CD4-positive, alpha-beta memory T cell (primary cell): ENCODE measurements around the gene UFSP1. TPM values are rescaled to one million over a fixed set of nuclear protein-coding genes. Genes with fewer than 3 reads are reported as not detected.
A peak's percentile ranks its signal among the peaks of the same experiment; 100 is the strongest.

Experiments
- CTCF ChIA-PET: fragments of 350-600 bp; sonication (Branson Sonifier 250); formaldehyde crosslinking; loops from one replicate; lab custom pipeline; 2021; ENCODE audit warnings: inconsistent platforms; ENCODE audit not compliant: partially characterized antibody; lab: Charles Lee
- POLR2A ChIA-PET: fragments of 350-600 bp; sonication (Branson Sonifier 250); formaldehyde crosslinking; loops from one replicate; lab custom pipeline; 2021; ENCODE audit not compliant: partially characterized antibody; lab: Charles Lee
- DNase-seq, 5 donors: peaks; one replicate each; pipeline versions ENCODE4 v3.0.0 to v3.0.0-alpha.2; 2020 to 2022; ENCODE audit warnings: mixed read lengths in 1 of 5
- H3K27ac ChIP-seq: one replicate; pipeline ENCODE4 v1.7.0; 2013; ENCODE audit warnings: low read depth, low read length
- H3K27me3 ChIP-seq: 2 replicates; pipeline ENCODE4 v1.7.0; 2013; ENCODE audit warnings: mild to moderate bottlenecking, low read length, moderate library complexity; ENCODE audit not compliant: insufficient read depth
- H3K36me3 ChIP-seq: 2 replicates; pipeline ENCODE4 v1.7.0; 2013; ENCODE audit warnings: mild to moderate bottlenecking, low read length, moderate library complexity; ENCODE audit not compliant: insufficient read depth
- H3K4me1 ChIP-seq: 2 replicates; pipeline ENCODE4 v1.7.0; 2013; ENCODE audit warnings: mild to moderate bottlenecking, low read length, moderate library complexity; ENCODE audit not compliant: insufficient read depth
- H3K4me3 ChIP-seq, 2 donors: one replicate each; pipeline ENCODE4 v1.7.0; 2013; ENCODE audit warnings: low read length in 2 of 2, mild to moderate bottlenecking in 1 of 2
- H3K9me3 ChIP-seq, 2 donors: one replicate each; pipeline ENCODE4 v1.7.0; 2013; ENCODE audit warnings: low read length in 2 of 2, control low read depth in 1 of 2; ENCODE audit not compliant: control insufficient read depth in 1 of 2
- H3K27ac Mint-ChIP-seq, 7 donors: one replicate each; pipeline ENCODE4 v1.8.0; 2020 to 2021; ENCODE audit warnings: mixed read lengths in 7 of 7, mild to moderate bottlenecking in 6 of 7, inconsistent platforms in 3 of 7, moderate library complexity in 3 of 7
- H3K27me3 Mint-ChIP-seq, 2 donors: one replicate each; pipeline ENCODE4 v1.8.0; 2020 to 2021; ENCODE audit warnings: mixed read lengths in 2 of 2
- H3K36me3 Mint-ChIP-seq, 2 donors: one replicate each; pipeline ENCODE4 v1.8.0; 2020 to 2021; ENCODE audit warnings: mixed read lengths in 2 of 2, inconsistent platforms in 1 of 2, mild to moderate bottlenecking in 1 of 2
- H3K4me1 Mint-ChIP-seq, 4 donors: one replicate each; pipeline ENCODE4 v1.8.0; 2020 to 2021; ENCODE audit warnings: mixed read lengths in 4 of 4, mild to moderate bottlenecking in 1 of 4
- H3K4me3 Mint-ChIP-seq, 8 donors: one replicate each; pipeline ENCODE4 v1.8.0; 2020 to 2021; ENCODE audit warnings: mixed read lengths in 8 of 8, mild to moderate bottlenecking in 7 of 8, moderate library complexity in 6 of 8, inconsistent platforms in 3 of 8
- H3K9me3 Mint-ChIP-seq, 8 donors: one replicate each; pipeline ENCODE4 v1.8.0; 2020 to 2021; ENCODE audit warnings: mixed read lengths in 8 of 8, mild to moderate bottlenecking in 5 of 8, inconsistent platforms in 3 of 8, moderate library complexity in 1 of 8
- intact Hi-C: fragments of 100-400 bp; cut with micrococcal nuclease; formaldehyde crosslinking; loops from one replicate; pipeline ENCODE4 v1.15.1; 2023
- polyA plus RNA-seq, 2 donors: library from polyadenylated mRNA; unstranded; fragments of 300-500 nt; fragmentation: Illumina TruSeq; gene quantifications; one replicate each; pipeline ENCODE4 v1.2.3, GENCODE V29; 2021
- total RNA-seq, 2 experiments: library from RNA; stranded (reverse); gene quantifications; one replicate each; pipeline ENCODE4 v1.2.3, GENCODE V29; 2021

Gene UFSP1
- total and polyA plus RNA-seq, 4 experiments from 2014 or later, result 0.34 to 11.0 (median 6.4) TPM

- Histone ChIP-seq H3K27me3 (peaks cover 15% of the 10 kb centered on the region), H3K4me3 (peak overlapping the region in 1 of 2 donors; percentile 32), H3K36me3 (no peaks in the 10 kb centered on the region), H3K27ac (no peak overlapping the region), H3K9me3 (no peaks in the 10 kb centered on the region), H3K4me1 (peaks cover 23% of the 10 kb centered on the region)
- H3K36me3 Mint-ChIP-seq, result no peaks in the 10 kb centered on the region
- peaks cover 34 to 39% of the 10 kb centered on the region in 2 donors for H3K27me3 Mint-ChIP-seq
- H3K4me1 Mint-ChIP-seq, result peaks cover 10 to 31% (median 14%) of the 10 kb centered on the region in 4 donors
- intact Hi-C loops, result loop anchor here (10.0 kb wide), 1 partner anchor 389 kb away; no protein-coding TSS in a partner anchor
- H3K4me3 Mint-ChIP-seq, result peak overlapping the region; percentile 71 to 94 (median 82)
- ChIA-PET POLR2A (interaction anchor here (2.3 kb wide), 1 partner anchor 21 kb away, joined by 11 read pairs; the partner anchor contains the start of gene SRRT), CTCF (interaction anchor here (0.6 to 3.0 kb wide), 3 partner anchors 162 to 1380 kb away, joined by 3 to 19 read pairs (median 18); no protein-coding TSS in a partner anchor)
- H3K27ac Mint-ChIP-seq, result peak overlapping the region in 4 of 7 donors; percentile 5 to 85 (median 74)
- DNase-seq, result peak in 3 of 5 donors; percentile 28 to 59 (median 36)
- H3K9me3 Mint-ChIP-seq, result peaks cover 0 to 2% (median 0%) of the 10 kb centered on the region in 8 donors
Observed at GRCh38 chr7:100895956-100896731, 6.6 kb upstream of the UFSP1 start.

- Mint-ChIP-seq H3K9me3 (peaks cover 0 to 2% (median 0%) of the 10 kb centered on the region in 8 donors), H3K27ac (peak within 1 kb of the TSS in 4 of 7 donors; percentile 5 to 85 (median 74)), H3K36me3 (no peaks in the 10 kb centered on the region), H3K27me3 (peaks cover 32 to 34% of the 10 kb centered on the region in 2 donors), H3K4me1 (peaks cover 11 to 33% (median 15%) of the 10 kb centered on the region in 4 donors), H3K4me3 (peak within 1 kb of the TSS; percentile 71 to 94 (median 82))
- CTCF ChIA-PET, result interaction anchor here (0.6 to 3.0 kb wide), 3 partner anchors 163 to 1380 kb away, joined by 3 to 19 read pairs (median 11); no protein-coding TSS in a partner anchor
- no peaks in the 10 kb centered on the region for H3K36me3 ChIP-seq
- intact Hi-C loops, result loop anchor here (10.0 kb wide), 1 partner anchor 389 kb away; no protein-coding TSS in a partner anchor
- H3K9me3 ChIP-seq, result no peaks in the 10 kb centered on the region
- POLR2A ChIA-PET, result interaction anchor here (2.3 kb wide), 1 partner anchor 20 kb away, joined by 11 read pairs; the partner anchor contains the start of gene SRRT
- peaks cover 15% of the 10 kb centered on the region for H3K27me3 ChIP-seq
- H3K27ac ChIP-seq, result no peak within 1 kb of the TSS
- H3K4me1 ChIP-seq, result peaks cover 29% of the 10 kb centered on the region
- peak within 1 kb of the TSS in 1 of 2 donors; percentile 38 for H3K4me3 ChIP-seq
- peak in 1 of 5 donors; percentile 29 for DNase-seq
Observed at GRCh38 chr7:100895701-100895955, 6.1 kb upstream of the UFSP1 start, which contains the start of gene ACHE. Gene ACHE (minus strand): TSS chr7:100895888. CDS start chr7:100894232, 1,656 bp downstream.

DNA sequence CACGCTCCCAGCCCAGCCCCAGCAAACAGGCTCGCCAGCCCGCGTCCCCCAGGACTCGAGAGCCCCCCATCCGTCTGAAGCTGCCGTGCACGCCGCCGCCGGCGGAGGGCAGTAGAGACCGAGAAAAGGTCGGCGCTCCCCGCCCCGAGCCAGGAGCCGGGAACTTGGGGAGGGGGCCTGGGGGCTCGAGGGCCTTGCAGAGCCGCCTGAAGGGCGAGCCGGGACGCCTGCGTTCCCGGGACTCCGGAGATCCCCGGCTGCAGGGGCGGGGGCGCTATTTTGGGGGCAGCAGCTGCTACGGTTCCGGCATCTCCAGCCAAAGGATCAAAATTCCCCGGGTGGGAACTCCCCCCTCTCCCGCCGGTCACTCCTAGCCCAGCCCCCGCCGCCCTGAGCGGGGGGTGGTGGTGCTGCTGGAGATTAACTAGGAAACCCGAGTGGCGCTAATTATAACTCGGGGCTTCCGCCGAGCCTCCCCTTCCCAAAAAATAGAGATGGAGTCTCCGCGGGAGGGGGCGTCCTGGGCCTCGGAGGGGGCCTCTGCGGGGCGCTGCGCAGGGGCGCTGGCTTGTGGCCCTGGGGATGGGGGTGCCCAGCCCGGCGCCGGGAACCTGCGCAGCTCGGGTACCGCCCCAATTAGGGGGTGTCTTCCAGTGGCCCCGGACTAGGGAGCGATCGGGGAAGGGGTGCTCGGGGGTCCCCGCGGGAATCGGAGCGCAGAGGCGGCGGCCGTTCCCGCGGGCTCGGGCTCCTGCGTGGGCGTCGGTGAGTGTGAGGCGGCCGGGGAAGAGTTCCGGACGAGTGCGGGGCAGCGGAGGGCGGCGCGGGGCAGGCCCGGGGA lies 5.6 kb upstream of the UFSP1 start:
- CTCF ChIA-PET, result interaction anchor here (0.6 to 3.0 kb wide), 7 partner anchors 158 to 1379 kb away, joined by 3 to 19 read pairs (median 4); no protein-coding TSS in a partner anchor
- Histone ChIP-seq H3K4me1 (peaks cover 34% of the 10 kb centered on the region), H3K9me3 (no peaks in the 10 kb centered on the region), H3K36me3 (no peaks in the 10 kb centered on the region), H3K27ac (no peak overlapping the region), H3K27me3 (peaks cover 15% of the 10 kb centered on the region), H3K4me3 (peak overlapping the region in 1 of 2 donors; percentile 38)
- H3K4me3 Mint-ChIP-seq, result peak overlapping the region in 2 of 8 donors; percentile 52
- peak in 4 of 5 donors; percentile 42 to 55 (median 46) for DNase-seq
- intact Hi-C loops, result loop anchor here (10.0 kb wide), 1 partner anchor 390 kb away; no protein-coding TSS in a partner anchor
- H3K27me3 Mint-ChIP-seq, result peaks cover 32 to 34% of the 10 kb centered on the region in 2 donors
- peaks cover 13 to 38% (median 18%) of the 10 kb centered on the region in 4 donors for H3K4me1 Mint-ChIP-seq
- peaks cover 0 to 2% (median 0%) of the 10 kb centered on the region in 8 donors for H3K9me3 Mint-ChIP-seq
- H3K36me3 Mint-ChIP-seq, result no peaks in the 10 kb centered on the region
- POLR2A ChIA-PET, result interaction anchor here (1.2 to 2.3 kb wide), 2 partner anchors 20 to 164 kb away, joined by 3 to 11 read pairs; partner anchors contain the start of gene SRRT
- no peak overlapping the region for H3K27ac Mint-ChIP-seq

DNA sequence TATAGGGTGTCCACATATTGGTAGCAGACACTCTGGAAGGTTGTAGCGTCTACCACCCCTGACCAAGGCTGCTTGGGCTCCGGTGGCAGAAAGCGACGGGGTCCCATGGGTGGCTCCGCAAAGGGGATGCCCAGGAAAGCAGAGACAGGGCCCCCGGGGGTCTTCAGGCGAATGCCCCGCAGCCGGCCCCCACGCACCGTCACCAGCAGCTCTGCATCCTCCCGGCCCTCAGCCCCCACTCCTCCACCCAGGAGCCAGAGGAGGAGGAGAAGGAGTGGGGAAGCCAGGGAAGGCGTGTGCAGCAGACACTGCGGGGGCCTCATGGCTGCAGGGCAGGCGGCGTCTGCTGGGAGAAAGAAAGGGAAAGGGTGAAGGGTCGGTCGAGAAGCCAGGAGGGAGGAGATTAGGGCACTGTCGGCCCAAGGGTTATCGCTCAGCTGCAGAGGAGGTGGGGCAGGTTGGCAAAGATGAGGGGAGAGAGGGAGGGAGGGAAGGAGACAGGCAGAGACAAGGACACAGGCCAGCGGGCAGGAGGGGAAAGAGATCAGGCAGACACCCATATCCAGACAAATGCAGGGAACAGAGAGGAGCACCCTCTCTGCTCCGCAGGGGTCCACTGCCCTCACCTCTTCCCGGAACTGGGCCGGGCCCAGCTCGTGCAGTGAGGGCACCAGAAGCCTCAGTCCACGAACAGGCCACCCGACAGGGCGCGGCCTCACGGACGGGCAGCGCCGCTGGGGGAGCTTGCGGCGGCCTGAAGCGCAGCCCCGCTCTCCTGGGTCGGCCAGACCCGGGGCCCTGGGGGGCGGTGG lies 4.6 kb upstream of the UFSP1 start:
- DNase-seq, result no peak
- no peak overlapping the region for H3K4me3 ChIP-seq
- no peaks in the 10 kb centered on the region for H3K9me3 ChIP-seq
- H3K27ac ChIP-seq, result no peak overlapping the region
- H3K27me3 Mint-ChIP-seq, result peaks cover 32 to 36% of the 10 kb centered on the region in 2 donors
- intact Hi-C loops, result loop anchor here (10.0 kb wide), 1 partner anchor 391 kb away; no protein-coding TSS in a partner anchor
- ChIA-PET CTCF (interaction anchor here (1.0 to 3.0 kb wide), 7 partner anchors 19 to 350 kb away, joined by 3 to 19 read pairs (median 4); partner anchors contain the start of genes SRRT and TRIM56), POLR2A (interaction anchor here (1.2 to 2.3 kb wide), 2 partner anchors 19 to 165 kb away, joined by 3 to 11 read pairs; partner anchors contain the start of gene SRRT)
- H3K27ac Mint-ChIP-seq, result peak overlapping the region in 1 of 7 donors; percentile 13
- H3K4me3 Mint-ChIP-seq, result peak overlapping the region in 4 of 8 donors; percentile 35 to 59 (median 50)
- H3K9me3 Mint-ChIP-seq, result peaks cover 0 to 2% (median 0%) of the 10 kb centered on the region in 8 donors
- no peaks in the 10 kb centered on the region for H3K36me3 Mint-ChIP-seq
- peaks cover 36% of the 10 kb centered on the region for H3K4me1 ChIP-seq
- H3K36me3 ChIP-seq, result no peaks in the 10 kb centered on the region
- peaks cover 13 to 45% (median 18%) of the 10 kb centered on the region in 4 donors for H3K4me1 Mint-ChIP-seq
- H3K27me3 ChIP-seq, result peaks cover 15% of the 10 kb centered on the region

DNA sequence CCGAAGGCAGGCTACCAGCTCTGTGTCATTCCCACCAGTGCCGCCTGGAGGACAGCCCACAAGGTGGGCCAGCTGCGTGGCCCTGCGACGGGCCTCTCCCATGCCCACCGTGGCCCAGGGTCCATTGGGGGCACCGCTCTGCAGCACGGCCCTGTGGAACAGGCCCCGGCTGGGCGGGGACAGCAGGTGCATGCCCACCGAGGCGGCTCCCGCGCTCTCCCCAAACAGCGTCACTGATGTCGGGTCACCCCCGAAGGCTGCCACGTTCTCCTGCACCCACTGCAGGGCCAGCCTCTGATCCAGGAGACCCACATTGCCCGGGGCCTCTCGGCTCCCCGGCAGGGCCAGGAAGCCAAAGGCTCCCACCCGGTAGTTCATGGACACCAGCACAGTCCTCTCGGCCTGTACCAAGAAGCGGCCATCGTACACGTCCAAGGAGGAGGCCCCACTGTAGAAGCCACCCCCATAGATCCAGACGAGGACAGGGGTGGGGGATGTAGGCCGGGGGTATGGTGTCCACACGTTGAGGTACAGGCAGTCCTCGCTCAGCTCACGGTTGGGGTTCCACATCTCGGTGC lies 3.9 kb upstream of the UFSP1 start:
- intact Hi-C loops, result loop anchor here (10.0 kb wide), 1 partner anchor 391 kb away; no protein-coding TSS in a partner anchor
- H3K9me3 ChIP-seq, result no peaks in the 10 kb centered on the region
- no peak overlapping the region for H3K27ac Mint-ChIP-seq
- peak overlapping the region in 1 of 8 donors; percentile 35 for H3K4me3 Mint-ChIP-seq
- ChIA-PET CTCF (interaction anchor here (1.0 to 3.0 kb wide), 4 partner anchors 18 to 192 kb away, joined by 3 to 19 read pairs (median 8); partner anchors contain the start of genes SRRT and TRIM56), POLR2A (no interaction called here)
- peaks cover 15% of the 10 kb centered on the region for H3K27me3 ChIP-seq
- peaks cover 0 to 2% (median 0%) of the 10 kb centered on the region in 8 donors for H3K9me3 Mint-ChIP-seq
- peaks cover 31 to 35% of the 10 kb centered on the region in 2 donors for H3K27me3 Mint-ChIP-seq
- no peak overlapping the region for H3K4me3 ChIP-seq
- no peak for DNase-seq
- peaks cover 15 to 50% (median 22%) of the 10 kb centered on the region in 4 donors for H3K4me1 Mint-ChIP-seq
- peaks cover 43% of the 10 kb centered on the region for H3K4me1 ChIP-seq
- no peak overlapping the region for H3K27ac ChIP-seq
- peaks cover 2 to 4% of the 10 kb centered on the region in 2 donors for H3K36me3 Mint-ChIP-seq
- no peaks in the 10 kb centered on the region for H3K36me3 ChIP-seq
